Esophagus (tissue), 2 donors: ENCODE data around the gene NUTM2B. TPM values are rescaled to one million over a fixed set of nuclear protein-coding genes. Genes with fewer than 3 reads are reported as not detected.
"Not testable (repeated sequence)": the region's sequence is repeated elsewhere in the genome, so short reads cannot be mapped to it uniquely, and the experiment has no call there.

Experiments used
- H3K27ac ChIP-seq, 2 donors: one replicate each; pipeline ENCODE4 v1.5.1; 2013; ENCODE audit warnings: low read depth in 2 of 2, mild to moderate bottlenecking in 2 of 2, inconsistent platforms in 1 of 2, low read length in 1 of 2, moderate library complexity in 1 of 2
- H3K27me3 ChIP-seq, 2 donors: one replicate each; pipeline ENCODE4 v1.6.1; 2013; ENCODE audit warnings: low read length in 2 of 2, control low read depth in 1 of 2, mild to moderate bottlenecking in 1 of 2; ENCODE audit not compliant: insufficient read depth in 2 of 2, control insufficient read depth in 1 of 2
- H3K36me3 ChIP-seq, 2 donors: one replicate each; pipeline ENCODE4 v1.6.1; 2013; ENCODE audit warnings: low read length in 1 of 2; ENCODE audit not compliant: control insufficient read depth in 2 of 2, insufficient read depth in 2 of 2
- H3K4me1 ChIP-seq, 2 donors: one replicate each; pipeline ENCODE4 v1.6.1; 2013; ENCODE audit warnings: low read length in 1 of 2; ENCODE audit not compliant: control insufficient read depth in 2 of 2, insufficient read depth in 2 of 2
- H3K4me3 ChIP-seq, 2 donors: one replicate each; pipeline ENCODE4 v1.5.1; 2013; ENCODE audit warnings: low read length in 2 of 2, mild to moderate bottlenecking in 2 of 2, low read depth in 1 of 2, moderate library complexity in 1 of 2
- H3K9me3 ChIP-seq, 2 donors: one replicate each; pipeline ENCODE4 v1.6.1; 2013; ENCODE audit warnings: mild to moderate bottlenecking in 2 of 2, low read depth in 1 of 2, low read length in 1 of 2, moderate library complexity in 1 of 2; ENCODE audit not compliant: control insufficient read depth in 2 of 2, insufficient read depth in 1 of 2
- WGBS, 2 donors: extraction: QIAGEN DNeasy Blood & Tissue Kit; methylation state at CpG; one replicate each; pipeline ENCODE4 v1.1.7; 2013; 5-methylcytosine and 5-hydroxymethylcytosine counted together
- polyA plus RNA-seq, 2 donors: library from polyadenylated mRNA; stranded (reverse); fragments of 200-250 nt; gene quantifications; one replicate each; pipeline ENCODE4 v1.2.3, GENCODE V29; 2013
- donor health status: healthy with polysubstance abuse.
- donor health status: Bipolar disorder and iron deficiency.

Gene NUTM2B
- polyA plus RNA-seq, 2 donors: 0.22 to 1.5 TPM

DNA sequence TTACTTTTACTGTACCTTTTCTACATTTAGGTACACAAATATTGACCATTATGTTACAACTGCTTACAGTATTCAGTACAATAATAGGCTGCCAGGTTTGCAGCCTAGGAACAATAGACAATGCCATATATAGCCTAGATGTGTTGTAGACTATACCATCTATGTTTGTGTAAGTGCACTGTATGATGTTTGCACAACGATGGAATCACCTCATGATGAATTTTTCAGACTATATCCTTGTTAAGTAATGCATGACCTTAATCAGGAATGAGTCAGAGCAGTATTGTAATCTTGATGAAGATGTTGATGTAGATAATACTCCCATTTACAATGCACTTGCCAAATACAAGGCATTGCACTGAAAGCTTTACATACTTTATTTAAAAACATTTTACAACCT, 23.6 kb downstream of the NUTM2B start:
- not testable (repeated sequence) for H3K4me3 ChIP-seq, H3K4me1 ChIP-seq, H3K36me3 ChIP-seq, H3K27ac ChIP-seq, H3K27me3 ChIP-seq, H3K9me3 ChIP-seq
- WGBS, 2 donors: 51 to 64% methylated on average over 1 of the region's 1 CpG

DNA sequence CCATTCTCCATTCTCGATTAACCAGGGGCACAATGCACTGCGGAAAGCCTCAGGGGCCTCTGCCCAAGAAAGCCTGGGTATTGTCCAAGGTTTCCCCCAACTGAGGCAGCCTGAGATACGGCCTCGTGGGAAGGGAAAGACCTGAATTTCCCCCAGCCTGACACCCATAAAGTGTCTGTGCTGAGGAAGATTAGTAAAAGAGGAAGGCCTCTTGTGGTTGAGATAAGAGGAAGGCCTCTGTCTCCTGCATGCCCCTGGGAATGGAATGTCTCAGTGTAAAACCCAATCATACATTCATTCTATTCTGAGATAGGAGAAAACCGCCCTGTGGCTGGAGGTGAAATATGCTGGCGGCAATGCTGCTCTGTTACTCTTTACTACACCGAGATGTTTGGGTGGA, 41.8 kb downstream of the NUTM2B start:
- 86 to 90% methylated on average over 3 to 7 of the region's 7 CpGs for WGBS, 2 donors
- H3K4me3 ChIP-seq, H3K9me3 ChIP-seq, H3K27ac ChIP-seq, H3K36me3 ChIP-seq, H3K4me1 ChIP-seq, H3K27me3 ChIP-seq: not testable (repeated sequence)

DNA sequence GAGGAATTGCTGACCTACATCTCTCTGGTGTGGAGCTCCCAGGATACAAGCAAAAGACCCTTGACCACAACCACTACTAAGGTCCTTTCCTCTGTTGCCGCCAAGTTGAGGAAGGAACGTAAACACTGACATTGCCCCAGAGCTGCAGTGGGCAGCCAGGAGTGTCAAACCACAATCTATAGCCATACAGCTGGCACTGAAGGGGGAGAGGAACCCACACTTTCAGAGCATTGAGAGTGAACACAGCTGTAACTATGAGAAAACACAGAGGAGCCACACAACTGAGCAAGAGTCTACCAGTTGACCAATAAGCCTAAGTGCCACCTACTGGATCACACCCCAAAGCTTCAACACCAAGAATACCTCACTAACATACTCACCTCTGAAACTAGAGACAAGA, 45.5 kb downstream of the NUTM2B start:
- not testable (repeated sequence) for H3K4me1 ChIP-seq, H3K4me3 ChIP-seq
- WGBS, 2 donors: 96% methylated on average over 2 of the region's 2 CpGs

DNA sequence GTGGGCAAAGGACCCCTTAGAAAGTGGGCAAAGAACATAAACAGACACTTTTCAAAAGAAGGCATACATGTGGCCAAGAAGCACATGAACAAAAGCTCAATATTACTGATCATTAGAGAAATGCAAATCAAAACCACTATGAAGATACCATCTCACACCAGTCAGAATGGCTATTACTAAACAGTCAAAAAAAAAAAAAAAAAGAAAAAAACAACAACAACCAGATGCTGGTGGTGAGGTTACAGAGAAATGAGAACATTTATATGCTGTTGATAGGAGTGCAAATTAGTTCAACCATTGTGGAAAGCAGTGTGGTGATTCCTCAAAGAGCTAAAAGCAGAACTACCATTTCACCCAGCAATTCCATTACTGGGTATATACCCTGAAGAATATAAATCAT, 50.6 kb downstream of the NUTM2B start:
- not testable (repeated sequence) for H3K4me3 ChIP-seq, H3K36me3 ChIP-seq, H3K27me3 ChIP-seq, H3K4me1 ChIP-seq, H3K27ac ChIP-seq, H3K9me3 ChIP-seq

More for the DNA sequence above, 45.5 kb downstream of the NUTM2B start:
- not testable (repeated sequence) for H3K36me3 ChIP-seq, H3K27ac ChIP-seq, H3K27me3 ChIP-seq, H3K9me3 ChIP-seq

DNA sequence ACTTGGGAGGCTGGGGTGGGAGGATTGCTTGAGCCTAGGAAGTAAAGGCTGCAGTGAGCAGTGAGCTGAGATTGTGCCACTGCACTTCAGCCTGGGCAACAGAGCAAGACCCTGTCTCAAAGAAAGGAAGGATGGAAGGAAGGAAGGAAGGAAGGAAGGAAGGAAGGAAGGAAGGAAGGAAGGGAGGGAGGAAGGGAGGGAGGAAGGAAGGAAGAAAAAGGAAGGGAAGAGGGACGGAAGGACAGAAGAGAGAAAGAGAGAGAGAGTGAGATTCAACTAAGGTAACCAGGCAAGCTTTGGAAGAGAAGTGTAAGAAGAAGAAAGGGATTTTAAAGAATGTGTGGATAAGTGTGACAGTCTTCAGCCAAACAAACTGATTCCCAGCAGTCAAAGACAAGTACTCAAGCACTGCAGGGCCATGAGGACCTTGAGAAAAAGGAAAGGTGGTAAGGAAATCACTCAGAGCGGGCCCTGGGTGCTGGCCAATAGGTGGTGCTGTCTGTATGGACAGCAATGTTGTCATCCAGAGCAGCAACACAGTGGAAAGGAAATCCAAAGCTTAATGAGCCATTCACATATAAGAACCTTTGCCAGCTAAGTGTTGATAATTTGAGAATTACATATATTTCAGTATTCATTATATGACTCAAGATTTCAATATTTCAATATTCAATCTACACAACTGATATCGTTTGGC, 55.4 kb downstream of the NUTM2B start:
- H3K27ac ChIP-seq, H3K4me1 ChIP-seq, H3K36me3 ChIP-seq, H3K9me3 ChIP-seq, H3K27me3 ChIP-seq, H3K4me3 ChIP-seq: not testable (repeated sequence)
- WGBS, 2 donors: 87 to 89% methylated on average over 2 to 3 of the region's 3 CpGs

Other genes starting within 250 kb of the NUTM2B start
- gene EIF5AL1, start 190.7 kb upstream of the NUTM2B start, polyA plus RNA-seq: 1 to 10 TPM; 1.0 to 1.1 TPM
- gene SFTPA2, start 142.8 kb upstream of the NUTM2B start, polyA plus RNA-seq: 1 to 10 TPM in 1 of 2 donors, under 1 TPM in 1; 0.38 to 1.4 TPM
- gene SFTPA1, start 92.3 kb upstream of the NUTM2B start, polyA plus RNA-seq: under 1 TPM; 0.29 to 0.57 TPM
- under 1 TPM in 1 of 2 donors, not detected in 1; 0.13 TPM for gene NUTM2E, start 123.5 kb downstream of the NUTM2B start, polyA plus RNA-seq
- 1 to 10 TPM in 1 of 2 donors, under 1 TPM in 1; 0.79 to 1.3 TPM for gene SFTPD, start 245.9 kb downstream of the NUTM2B start, polyA plus RNA-seq